ENCODE measurements around the gene NEAT1.

NEAT1 gene

DNA sequence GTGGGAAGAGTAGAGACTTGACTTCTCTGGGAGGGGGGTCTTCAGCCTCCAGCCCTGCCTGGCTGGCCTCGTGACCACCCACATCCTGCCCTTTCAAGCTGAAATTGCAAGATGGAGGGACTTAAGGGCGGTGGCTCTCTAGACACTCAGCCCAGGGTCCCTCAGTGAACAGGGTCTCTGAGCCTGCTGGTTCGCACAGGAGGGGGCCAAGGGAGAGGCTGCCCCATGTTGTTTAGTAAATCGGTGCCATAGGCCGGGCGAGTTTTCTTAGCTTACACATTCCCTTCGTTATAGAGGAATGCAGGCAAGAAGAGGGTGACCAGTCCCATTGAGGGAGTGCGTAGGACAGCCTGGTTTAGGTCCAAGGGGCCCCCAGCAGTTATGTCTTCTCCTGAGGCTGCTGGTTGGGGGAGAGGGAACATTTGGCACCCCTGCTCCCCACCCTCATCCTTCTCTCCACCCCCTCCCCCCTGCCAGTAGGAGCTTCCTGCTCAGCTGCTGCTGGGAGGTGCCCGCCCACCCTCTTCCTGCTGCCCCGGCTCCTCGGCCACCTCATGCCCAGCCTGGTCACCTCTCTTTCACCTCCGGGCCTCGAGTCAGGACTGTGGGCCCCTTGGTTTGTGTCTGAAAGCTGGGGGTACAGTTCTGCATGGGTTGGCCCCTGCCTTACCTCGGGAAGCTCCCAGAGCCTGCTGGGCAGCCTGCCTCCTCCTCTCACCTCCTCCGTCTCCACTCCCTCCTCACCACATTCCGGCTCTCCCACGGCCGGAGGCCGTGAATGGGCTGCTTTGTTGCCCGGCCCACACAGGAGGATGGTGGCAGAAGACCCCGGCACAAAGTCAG lies 32.3 kb upstream of the NEAT1 start:
- DNase-seq, result no peak

DNA sequence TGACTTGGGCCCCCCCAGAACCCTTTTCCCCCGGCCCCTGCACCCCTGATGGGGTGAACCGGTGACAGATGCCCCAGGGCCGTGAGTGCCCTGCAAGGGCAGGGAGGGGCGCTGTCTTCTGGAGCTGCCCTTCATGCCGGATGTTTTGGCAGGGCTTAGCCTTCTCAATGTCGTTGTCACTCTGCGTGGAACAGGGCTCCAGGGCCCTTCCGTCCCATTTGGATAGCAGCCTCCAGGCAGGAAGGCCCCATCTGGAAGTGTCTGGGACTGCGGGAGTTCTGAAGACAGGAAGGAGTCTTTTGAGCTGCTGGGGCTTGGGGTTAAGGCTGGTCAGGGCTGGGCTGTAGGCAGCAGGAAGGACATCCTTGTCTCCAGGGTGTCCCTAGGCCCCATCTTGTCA lies 31.6 kb upstream of the NEAT1 start:
- DNase-seq, result no peak

DNA sequence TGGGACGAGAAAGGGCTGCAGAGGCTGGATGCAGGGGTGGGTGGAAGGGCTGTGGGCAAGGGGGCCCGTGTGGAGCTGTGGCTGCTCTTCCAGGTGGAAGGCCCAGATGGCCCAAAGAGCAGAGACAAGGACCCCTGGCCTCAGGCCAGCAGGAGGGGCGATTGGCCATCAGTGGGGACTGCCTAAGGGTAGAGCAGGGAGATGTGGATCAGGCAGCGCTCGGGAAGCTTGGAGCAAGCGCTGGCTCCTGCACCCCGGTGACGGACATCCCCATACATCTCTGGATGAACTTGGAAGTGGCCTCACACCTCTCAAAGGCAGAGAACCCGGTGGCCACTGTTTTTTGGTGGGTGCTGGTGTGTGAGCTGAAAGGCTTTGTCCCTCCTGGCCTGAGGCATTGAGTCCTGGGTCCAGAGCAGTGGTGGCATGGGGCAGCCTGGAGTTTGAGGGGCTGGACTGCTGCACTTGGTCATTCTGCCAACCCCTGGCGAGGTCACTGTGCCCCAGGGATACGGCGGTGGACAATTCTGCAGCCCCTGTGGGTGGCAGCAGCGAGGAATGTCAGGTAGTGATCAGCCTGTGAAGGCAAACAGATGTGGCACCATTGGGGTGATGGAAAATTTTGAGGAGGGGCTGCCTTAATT lies 30.3 kb upstream of the NEAT1 start:
- DNase-seq, result no peak

DNA sequence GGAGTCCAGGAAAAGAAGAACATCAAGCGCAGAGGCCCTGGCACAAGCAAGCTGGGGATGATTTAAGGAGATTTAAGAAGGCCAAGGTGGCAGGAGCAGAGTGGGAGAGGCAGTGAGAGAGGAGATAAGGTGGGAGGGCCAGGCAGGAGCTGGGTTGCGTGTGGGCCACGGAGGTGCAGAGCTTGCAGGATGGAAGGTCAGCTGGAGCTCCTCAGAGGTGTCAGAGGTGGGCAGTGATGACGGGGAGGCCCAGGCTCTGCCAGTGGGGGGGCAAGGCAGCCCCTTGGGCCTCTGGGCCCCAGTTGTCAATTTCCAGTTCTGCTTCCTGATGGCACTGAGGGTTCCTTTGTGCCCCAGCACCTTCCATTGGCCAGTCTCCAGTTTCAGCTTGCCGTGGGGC lies 29.7 kb upstream of the NEAT1 start:
- DNase-seq, result no peak

DNA sequence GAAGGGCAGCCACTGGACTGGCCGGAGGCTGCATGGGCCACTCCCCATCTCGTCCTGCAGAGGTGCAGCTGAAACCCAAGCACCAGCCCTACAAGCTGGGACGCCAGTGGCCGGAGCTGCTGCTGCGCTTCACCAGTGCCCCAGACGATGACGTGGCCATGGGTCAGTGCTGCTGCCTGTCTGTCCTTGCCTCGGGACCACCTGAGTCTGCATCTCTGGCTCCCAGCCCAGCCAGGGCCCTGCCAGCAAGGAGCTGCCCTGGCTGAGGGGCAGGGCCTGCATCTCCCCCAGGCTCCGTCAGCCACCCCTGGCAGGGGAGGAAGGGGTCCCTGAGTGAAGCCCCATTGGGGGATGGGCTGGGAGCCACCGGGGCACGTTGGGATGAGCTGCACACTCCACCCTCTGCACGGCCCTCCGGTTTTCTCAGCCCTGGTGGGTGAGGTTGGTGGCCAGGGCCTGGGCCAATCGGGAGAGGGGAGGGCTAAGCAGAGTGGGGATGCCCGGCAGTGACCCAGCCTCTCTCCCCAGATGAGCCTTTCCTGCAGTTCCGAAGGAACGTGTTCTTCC lies 29.0 kb upstream of the NEAT1 start:
- no peak for DNase-seq

DNA sequence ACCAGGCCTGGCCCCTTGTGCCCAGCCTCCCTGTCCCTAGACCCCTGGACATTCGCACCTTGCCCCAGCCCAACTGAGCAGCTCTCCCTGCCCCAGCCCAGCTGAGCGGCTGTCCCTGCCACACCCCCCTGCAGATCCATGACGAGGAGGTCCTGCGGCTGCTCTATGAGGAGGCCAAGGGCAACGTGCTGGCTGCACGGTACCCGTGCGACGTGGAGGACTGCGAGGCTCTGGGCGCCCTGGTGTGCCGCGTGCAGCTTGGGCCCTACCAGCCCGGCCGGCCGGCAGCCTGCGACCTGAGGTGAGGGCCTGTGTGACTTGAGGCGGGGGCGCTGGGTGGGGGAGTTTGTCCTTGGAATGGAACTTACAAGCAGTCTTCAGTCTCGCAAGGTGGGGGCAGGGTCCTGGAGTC lies 28.5 kb upstream of the NEAT1 start:
- DNase-seq, result no peak

DNA sequence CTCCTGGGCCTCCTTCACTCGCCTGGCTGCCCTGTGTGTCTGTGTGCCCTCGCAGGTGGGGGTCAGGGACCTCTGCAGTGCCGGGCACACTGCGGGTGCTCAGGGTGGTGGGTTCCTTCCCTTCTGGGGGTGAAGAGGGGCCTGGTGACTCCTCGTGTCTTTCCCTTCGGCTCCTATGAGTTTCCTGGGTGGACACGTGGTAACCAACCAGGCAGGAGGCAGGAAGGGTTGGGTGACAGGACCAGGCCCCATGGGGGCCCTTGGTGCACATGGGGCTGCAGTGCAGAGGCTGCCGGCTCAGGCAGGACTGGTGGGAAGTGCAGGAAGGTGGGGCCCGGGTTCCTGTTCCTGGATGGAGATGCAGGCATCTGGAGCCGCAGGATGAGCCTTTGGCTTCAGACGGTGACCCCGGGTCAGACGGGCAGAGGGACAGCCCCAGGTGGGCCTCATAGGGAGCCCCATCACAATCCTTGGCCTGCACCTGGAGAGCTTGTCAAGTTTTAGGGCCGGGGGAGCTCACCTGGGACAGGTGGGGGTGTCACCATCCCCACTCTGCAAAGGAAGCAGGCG lies 26.6 kb upstream of the NEAT1 start:
- no peak for DNase-seq

DNA sequence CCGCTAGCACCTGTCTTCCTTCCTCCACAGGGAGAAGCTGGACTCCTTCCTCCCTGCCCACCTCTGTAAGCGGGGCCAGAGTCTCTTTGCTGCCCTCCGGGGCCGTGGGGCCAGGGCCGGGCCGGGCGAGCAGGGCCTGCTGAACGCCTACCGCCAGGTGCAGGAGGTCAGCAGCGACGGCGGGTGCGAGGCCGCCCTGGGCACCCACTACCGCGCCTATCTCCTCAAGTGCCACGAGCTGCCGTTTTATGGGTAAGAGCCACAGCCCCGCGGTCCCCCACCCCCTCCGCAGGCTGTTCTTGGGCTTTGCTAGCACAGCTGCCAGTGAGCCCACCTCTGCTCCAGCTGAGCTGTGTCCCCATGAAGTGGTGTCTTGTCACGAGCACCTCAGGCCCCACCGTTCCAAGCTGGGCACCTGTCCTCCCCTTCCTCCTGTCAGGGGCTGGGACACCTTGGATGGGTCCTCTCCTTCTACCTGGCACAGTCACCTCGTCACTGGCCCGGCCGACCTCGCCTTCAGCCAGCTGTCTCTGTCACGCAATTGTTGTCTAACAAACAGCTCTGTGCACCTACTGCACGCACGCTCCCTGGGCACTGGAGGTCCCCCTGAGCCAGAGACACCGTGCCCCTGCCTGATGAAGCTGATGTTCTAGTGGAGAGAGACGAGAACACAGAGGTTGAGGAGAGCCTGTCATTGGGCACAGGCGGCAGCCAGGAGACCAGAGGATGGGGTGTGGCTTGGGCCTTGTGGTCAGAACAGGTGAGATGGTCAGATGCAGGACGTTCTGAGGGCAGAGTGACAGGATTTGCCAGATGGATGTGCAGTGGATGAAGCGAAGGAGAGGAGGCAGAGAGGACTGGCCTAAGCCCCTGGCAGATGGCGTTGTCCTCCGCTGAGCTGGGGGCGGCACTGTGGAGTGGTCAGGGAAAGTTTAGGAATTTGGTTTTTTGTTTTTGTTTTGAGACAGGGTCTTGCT lies 25.5 kb upstream of the NEAT1 start:
- DNase-seq, result no peak

DNA sequence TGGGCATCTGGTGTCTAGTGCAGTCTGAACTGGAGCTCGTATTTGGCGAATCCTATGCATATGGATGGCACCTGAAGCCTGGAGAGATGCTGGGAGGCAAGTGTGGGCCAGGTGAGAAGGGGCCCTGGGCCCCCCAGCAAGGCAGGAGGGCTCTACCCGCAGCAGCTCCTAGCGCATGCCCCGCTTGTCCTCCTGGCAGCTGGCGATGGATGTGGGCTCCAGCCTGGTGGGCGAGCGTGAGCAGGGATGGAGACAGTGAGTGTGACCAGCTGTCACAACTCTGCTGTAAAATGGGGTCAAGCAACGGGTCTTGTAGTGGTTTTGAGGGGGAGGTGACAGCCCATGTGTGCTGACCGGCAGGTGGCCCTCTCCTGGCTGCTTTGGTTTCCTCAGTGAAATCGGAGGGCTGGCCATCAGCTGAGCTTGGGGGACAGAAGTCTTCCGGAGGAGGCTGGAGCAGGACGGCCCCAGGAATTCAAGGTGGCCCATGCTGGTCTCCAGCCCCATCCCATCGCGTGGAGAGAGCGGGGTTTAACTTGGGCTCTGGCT lies 24.2 kb upstream of the NEAT1 start:
- no peak for DNase-seq

DNA sequence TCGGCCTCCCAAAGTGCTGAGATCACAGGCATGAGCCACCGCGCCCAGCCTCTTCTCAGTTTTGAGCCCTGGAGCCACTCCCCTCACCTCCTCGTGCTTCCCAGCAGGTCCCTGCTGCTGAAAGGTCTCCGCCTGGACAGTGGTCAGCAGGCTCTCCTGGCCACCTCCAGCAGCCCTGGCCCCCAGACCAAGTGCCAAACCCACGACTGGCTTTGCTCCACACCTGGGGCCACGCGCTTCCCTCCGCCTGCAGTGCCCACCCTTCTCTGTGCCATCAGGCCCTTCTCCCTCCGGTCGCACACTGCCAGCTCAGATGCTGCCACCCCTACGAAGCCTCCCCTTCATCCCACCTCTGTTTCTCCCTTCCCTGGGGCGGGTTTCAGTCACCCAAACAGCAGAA lies 23.3 kb upstream of the NEAT1 start:
- no peak for DNase-seq

DNA sequence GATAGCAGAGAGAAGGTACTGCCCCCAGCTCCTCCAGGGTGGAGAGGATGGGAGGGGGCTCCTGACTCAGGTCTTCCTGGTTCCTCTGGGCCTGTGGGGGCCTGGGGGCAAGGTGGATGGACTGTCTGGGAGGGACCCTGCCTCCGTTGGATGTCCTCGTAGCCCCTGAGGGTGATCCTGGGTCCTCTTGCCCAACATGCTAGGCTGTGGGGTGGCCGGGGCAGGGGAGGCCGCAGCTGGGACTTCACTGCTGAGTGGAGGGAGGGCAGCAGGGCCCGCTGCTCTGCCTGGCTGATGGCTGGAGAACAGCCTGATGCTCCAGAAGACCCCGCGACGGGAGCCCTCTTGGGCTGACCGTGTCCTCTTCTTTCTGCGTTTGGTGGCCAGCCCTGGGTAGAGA lies 22.8 kb upstream of the NEAT1 start:
- no peak for DNase-seq

DNA sequence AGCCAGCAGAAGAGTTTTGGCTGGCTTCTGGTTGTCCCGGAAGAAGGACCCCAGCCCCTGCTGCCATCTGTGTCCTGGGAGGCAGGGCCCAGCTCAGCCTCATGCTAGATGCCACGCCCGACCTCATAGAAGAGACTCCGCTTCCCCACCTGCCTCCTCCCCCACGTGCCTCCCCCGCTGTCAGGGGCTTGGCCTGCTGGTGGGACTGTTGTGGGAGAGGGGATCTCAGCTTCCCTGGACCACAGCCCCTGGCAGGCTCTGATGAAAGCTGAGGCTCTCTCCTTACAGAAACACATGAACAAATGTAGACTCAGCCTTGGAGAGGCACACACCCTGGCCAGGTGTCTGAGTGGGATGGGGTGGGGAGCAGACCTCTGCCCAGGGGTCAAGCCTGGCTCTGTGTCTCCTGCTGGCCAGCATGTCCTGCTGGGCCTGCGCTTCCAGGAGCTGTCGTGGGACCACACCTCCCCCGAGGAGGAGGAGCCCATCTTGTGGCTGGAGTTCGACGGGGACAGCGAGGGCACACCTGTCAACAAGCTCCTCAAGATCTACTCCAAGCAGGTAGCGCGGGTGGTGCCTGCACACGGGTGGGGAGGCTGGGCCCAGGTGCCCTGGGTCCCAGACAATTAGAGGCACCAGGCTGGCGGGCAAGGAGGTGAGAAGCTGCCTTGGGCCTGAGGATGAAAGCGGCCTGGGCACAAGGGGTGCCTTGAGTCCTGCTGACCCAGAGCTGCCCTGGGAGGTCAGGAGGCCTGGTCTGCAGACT lies 22.1 kb upstream of the NEAT1 start:
- no peak for DNase-seq

DNA sequence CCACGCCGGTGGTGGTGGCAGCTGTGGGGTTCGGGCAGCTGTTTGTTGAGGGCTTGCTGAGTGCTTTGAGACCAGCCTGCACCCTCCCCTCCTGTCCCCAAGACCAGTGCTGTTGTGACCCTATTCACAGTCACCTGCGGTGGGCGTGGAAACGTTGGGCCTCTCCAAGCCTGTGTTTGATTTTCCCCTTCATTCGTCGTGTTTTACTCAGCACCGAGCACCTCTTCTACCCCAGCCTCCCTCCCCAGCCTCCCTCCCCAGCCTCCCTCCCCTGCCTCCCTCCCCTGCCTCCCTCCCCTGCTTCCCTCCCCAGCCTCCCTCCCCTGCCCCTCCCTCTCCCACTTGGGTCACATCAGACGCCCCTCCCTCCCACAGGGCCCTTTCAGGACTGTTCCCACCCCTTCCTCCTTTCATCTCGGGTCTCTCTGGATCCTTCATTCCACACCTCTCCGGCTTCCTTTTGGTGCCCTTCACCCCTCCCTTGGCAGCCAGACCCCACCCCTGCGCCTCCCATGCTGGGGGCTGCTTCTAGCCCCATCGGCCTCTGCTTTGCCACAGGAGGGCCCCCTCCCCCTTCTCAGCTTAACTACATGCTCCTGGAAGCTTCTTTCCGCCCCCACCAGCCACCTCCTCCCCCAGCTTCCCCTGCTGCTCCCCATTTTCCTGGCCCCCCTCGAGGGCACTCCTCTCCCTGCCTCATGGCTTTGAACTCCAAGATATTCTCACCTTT lies 21.4 kb upstream of the NEAT1 start:
- no peak for DNase-seq

DNA sequence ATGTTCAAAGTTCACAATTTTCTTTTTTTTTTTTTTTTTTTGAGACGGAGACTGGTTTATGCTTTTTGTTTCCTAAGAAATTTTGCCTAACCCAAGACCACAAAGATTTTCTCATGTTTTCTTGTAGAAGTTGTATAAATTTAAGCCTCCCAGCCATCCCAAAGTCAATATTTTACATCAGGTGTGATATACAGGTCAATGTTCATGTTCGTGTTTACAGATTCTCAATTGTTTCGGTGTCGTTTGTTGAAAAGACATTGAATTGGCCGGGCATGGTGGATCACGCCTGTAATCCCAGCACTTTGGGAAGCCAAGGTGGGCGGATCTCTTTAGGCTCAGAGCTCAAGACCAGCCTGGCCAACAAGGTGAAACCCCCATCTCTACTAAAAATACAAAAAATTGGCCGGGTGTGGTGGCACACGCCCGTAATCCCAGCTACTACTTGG lies 20.8 kb upstream of the NEAT1 start:
- no peak for DNase-seq

DNA sequence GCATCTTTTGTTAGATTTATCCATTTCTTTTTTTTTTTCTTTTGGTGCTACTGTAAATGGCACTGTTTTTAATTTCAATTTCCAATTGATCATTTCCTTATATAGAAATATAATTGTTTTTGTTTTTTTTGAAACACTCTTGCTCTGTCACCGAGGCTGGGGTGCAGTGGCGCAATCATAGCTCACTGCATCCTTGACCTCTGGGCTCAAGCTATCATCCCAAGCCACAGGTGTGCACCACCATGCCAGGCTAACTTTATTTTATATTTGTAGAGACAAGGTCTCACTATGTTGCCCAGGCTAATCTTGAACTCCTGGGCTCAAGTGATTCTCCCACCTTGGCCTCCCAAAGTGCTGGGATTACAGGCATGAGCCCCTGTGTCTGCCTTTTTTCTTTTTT lies 19.8 kb upstream of the NEAT1 start:
- DNase-seq, result no peak

DNA sequence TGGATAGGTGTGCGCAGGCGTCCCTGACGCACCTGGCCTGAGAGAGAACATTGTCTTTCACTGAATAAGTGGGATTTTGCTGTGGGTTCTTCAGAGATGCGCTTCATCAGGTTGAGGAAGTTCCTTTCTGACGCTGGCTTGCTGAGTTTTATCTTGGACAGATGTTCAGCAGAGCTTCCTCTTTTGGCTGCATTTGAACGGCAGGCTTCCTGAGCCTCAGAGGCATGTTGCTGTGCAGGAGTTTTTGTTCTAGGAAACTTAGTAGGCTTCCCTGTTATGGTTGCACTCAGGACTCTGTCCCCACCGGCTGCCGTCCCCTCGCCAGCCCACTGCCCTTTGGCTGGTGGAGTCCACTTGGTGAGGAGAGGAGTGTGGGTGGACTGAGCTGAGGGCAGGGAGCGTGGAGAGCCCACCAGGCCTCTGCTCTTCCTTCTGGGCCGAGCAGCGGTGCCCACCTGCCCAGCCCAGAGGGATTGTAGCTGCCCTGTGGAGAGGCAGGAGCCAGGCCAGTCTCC lies 18.9 kb upstream of the NEAT1 start:
- no peak for DNase-seq

DNA sequence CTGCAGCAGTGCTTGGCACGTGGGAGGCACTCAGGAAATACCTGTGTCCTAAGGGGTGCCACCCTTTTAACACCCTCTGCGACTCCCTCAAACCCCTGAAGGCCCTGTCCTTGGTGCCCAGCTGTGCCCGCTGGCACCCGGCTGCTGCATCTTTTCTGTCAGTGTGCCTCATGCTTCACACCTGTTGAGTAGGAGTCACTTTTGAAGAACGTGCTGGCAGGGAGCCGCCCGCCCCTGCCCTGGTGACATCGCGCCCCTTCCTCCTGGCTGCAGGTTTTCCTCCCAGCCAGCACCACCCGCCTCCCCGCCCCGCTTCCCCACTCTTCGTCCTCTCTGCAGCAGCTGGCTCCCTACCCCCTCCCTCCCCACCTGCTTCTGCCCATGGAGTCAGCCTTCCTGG lies 18.4 kb upstream of the NEAT1 start:
- no peak for DNase-seq

DNA sequence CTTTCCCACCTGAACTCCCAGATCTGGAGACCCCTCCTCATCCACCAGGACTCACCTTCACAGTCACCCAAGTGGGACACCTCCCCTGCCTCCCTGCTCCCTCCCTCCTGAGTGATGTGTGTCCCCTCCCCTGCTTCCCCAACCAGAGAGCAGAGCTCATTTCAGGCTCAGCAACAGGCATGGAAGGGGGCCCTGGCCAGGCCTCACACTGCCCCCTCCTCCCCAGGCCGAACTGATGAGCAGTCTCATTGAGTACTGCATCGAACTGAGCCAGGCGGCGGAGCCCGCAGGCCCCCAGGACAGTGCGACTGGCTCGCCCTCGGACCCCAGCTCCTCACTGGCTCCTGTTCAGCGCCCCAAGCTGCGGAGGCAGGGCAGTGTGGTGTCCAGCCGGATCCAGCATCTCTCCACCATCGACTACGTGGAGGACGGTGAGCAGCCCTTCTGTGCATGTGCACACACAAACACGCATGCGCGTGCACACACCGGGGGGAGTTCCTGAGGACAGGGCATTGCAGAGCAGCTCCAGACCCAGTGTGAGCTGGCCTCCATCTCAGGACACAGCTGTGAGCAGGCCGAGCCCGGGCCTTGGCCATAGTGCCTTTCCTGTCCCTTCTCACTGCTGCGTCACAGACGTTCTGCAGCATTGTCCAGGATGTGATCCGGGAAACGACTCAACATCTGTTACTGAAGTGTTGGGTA lies 17.8 kb upstream of the NEAT1 start:
- DNase-seq, result no peak

DNA sequence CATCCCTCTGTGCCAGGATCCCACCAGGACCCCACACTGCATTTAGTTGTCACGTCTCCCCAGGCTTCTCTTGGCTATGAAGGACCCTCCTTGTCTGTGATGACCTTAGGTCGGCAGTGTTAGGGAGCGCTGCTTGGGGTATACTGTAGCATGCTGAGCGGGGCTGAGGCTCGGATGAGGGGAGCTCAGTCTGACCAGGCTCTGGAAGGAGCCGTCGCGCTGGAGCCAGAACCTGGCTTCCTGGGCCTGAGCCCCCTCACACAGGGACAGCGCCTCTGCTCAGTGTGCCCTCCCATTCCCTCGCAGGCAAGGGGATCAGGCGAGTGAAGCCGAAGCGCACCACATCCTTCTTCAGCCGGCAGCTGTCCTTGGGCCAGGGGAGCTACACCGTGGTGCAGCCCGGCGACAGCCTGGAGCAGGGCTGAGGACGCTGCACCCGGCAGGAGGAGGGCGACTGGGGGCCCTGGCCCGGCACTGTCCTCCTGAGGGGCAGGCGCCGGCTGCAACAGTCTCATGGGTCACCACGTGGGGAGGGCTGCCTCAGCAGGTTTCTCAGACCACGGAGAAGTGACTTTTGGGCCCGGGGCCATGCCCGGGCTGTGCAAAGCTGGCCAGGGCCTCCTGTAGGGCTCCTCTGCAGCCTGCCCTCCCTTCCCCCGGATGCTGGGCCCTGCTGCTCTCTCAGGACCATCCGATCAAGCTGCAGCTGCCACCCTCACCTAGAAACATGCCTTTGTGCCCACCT lies 11.5 kb upstream of the NEAT1 start:
- DNase-seq, result no peak
